Omental fat pad (tissue), 4 donors: ENCODE results near the gene C1orf141. TPM values are rescaled to one million over a fixed set of nuclear protein-coding genes. Genes with fewer than 3 reads are reported as not detected.

Experiments
- ATAC-seq: fragments of 150-250 bp; one replicate; pipeline ENCODE4 v1.9.1; 2016; ENCODE audit warnings: mild to moderate bottlenecking, moderate library complexity; ENCODE audit not compliant: low FRiP score
- DNase-seq: peaks from one replicate; pipeline ENCODE4 v3.0.0-alpha.2; 2019; ENCODE audit warnings: low spot score
- total RNA-seq, 4 donors: library from RNA; depleted of rRNA; stranded (reverse); fragments of >200 nt; gene quantifications; one replicate each; pipeline ENCODE4 v1.1.0, GENCODE V29; 2016
- TF ChIP-seq, protein P1 (sequence below), 3 donors: fragments of 450-650 bp; IDR thresholded peaks; one replicate each; pipeline ENCODE4 v1.5.1; 2016 to 2017; ENCODE audit warnings: antibody characterized with exemption in 3 of 3, mild to moderate bottlenecking in 3 of 3, moderate library complexity in 2 of 3

C1orf141 gene
- total RNA-seq, 4 donors from 2014 or later: not detected

GRCh38 chr1:67058242-67058641 lies 76.5 kb downstream of the C1orf141 start:
- DNase-seq: no peak
- ATAC-seq: no peak
- TF ChIP-seq, protein P1, sequence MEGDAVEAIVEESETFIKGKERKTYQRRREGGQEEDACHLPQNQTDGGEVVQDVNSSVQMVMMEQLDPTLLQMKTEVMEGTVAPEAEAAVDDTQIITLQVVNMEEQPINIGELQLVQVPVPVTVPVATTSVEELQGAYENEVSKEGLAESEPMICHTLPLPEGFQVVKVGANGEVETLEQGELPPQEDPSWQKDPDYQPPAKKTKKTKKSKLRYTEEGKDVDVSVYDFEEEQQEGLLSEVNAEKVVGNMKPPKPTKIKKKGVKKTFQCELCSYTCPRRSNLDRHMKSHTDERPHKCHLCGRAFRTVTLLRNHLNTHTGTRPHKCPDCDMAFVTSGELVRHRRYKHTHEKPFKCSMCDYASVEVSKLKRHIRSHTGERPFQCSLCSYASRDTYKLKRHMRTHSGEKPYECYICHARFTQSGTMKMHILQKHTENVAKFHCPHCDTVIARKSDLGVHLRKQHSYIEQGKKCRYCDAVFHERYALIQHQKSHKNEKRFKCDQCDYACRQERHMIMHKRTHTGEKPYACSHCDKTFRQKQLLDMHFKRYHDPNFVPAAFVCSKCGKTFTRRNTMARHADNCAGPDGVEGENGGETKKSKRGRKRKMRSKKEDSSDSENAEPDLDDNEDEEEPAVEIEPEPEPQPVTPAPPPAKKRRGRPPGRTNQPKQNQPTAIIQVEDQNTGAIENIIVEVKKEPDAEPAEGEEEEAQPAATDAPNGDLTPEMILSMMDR (IDR thresholded peaks at IDR 0.05): no peak

DNA sequence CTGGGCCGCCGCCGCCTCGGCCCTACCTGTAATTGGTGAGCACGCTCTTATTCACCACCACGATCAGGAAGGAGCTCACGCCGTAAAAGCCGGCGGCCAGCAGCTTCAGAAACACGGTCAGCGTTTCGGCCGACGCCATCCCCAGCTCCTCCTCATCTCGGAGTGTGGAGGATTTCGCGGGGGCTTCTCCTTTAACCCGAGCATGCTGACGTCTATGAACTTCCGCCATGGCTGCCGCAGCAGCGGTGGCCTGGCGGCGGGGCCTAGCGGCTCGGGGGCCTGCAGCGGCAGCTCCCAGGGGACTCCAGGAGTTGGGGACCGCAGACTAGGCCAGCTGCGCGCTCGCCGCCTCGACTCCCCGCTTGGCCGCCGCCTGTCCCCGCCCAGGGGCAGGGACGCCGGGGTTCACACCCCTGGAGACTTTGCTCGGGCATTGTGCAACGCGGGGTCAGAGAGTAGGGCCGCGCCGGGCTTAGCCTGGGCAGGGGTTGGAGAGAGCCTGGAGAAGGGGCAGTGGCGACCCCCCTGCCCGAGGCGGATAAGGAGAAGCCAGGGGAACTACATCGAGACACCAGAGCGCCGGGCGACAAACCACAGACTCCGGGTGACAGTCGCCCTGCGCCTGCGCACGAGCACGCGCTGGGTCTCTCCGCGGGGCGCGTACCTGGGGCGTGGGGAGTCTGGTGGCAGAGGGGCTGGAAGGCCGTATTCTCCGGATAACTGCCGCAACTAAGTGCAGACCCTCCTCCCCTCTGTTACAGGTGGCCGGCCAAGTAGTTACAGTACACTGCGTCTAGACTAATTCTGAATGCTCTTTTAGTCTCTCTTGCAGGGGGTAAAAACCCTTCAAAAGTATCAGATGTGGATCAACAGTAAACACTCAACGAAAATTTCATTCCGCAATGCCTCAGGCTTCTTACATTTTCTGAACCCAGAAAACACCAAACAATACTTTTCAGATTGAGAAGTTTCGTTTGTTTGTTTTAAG lies 80.7 kb downstream of the C1orf141 start, which contains the start of gene SLC35D1:
Gene SLC35D1 (minus strand): TSS at position 364 of the 988 bp plus-strand sequence. CDS start 135 bp downstream, at position 229.
- peak; percentile 82 for ATAC-seq
- peak; percentile 35 for DNase-seq
- TF ChIP-seq, protein P1 (IDR thresholded peaks at IDR 0.05): no peak

DNA sequence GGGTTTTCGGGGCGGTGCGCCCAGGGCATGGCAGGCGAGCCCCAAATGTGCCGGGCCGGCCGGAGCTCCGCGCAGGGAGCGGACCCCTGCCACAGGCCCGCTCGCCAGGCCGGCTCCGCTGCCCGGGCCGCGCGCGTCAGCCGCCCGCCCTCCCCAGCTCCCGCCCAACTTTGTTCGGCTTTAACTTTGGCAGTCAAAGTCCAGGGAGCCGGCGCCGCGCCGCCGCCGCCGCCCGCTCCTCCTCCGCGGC lies 81.3 kb downstream of the C1orf141 start:
- DNase-seq: no peak
- TF ChIP-seq, protein P1 (IDR thresholded peaks at IDR 0.05): no peak
- peak; percentile 84 for ATAC-seq

DNA sequence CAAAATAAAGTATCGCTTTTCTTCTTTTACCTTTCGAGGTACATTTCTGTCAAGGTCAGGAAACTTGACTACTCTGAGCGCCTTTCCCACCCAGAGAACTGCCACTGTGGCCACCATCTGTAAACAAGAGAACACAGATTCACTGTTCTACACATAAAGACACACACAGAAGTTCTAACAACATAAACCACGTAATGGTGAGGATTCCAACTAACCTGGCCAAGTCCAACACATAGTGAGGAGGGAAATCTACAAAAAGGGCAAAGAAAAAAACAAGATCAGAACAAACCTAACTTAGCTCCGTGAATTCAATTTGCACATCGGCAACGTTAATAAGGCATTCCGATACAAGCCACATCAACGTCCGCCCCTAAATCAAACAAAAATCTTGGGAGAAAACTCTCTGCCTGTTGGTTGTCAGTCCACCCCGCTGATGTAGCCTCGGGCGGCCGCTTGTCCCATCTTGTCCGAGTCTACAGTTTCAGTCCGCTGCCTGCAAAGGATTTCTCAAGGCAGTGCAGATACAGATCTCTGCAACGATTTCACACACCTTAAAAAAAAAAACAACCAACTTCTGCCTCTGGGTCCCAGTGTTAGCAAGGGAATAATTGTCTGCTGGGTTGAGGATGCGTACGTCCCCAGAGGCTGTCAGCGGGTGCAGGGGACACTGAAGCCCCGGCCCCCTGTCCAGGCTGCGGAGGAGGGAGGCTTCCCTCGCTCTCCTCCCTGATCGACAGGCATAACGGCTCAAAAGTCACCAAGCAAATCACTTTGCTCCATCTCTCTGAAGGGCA lies 81.8 kb downstream of the C1orf141 start:
- ATAC-seq (peak; percentile 31), DNase-seq (no peak)
- TF ChIP-seq, protein P1 (IDR thresholded peaks at IDR 0.05): no peak

GRCh38 chr1:67051196-67051595 lies 83.6 kb downstream of the C1orf141 start:
- TF ChIP-seq, protein P1 (IDR thresholded peaks at IDR 0.05): no peak
- DNase-seq (no peak), ATAC-seq (no peak)

DNA sequence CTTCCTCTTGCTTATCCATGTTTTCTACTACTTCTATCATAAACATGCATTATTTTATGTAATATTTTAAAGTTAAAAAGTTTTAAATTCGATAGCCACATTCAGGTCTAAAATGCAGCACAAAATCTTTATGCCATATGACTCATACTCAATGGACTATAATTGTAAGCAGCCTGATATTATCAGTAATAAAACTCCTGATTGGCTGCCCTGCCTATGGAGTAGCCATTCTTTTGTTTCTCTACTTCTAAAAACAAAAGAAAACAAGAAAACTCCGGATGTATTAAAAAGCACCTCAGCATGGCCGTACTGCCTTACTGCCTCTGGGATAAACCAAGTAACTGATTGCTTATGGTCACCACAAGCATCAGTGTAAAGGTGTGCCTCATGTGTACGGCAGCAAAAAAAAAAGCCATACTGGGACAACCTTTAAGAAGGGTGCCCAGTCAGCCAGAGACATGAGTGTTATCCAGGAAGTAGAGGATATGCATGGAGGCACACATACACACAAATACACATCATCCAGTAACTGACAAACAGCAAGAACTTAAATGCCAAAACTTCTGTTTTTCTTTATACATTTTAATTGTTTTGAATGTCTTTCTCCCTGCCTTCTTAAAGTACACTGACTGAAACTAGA lies 90.0 kb downstream of the C1orf141 start:
- TF ChIP-seq, protein P1 (IDR thresholded peaks at IDR 0.05): no peak
- DNase-seq (no peak), ATAC-seq (no peak)
